KMS-11 (cell line): ENCODE measurements around the gene TLK1.

Source experiments
- H2AFZ ChIP-seq: fragments of 200-600 bp; sonication (generic); 2 replicates; pipeline ENCODE4 v1.6.1; 2016; ENCODE audit warnings: antibody characterized with exemption, mixed run types, low read depth
- H3K27ac ChIP-seq: fragments of 200-600 bp; sonication (generic); 2 replicates; pipeline ENCODE4 v1.6.1; 2016; ENCODE audit warnings: mild to moderate bottlenecking, mixed run types
- H3K27me3 ChIP-seq: fragments of 200-600 bp; sonication (generic); 2 replicates; pipeline ENCODE4 v1.6.1; 2017; ENCODE audit warnings: mild to moderate bottlenecking, low read depth, mixed run types, moderate library complexity; ENCODE audit not compliant: insufficient read depth
- H3K36me3 ChIP-seq: fragments of 200-600 bp; sonication (generic); 2 replicates; pipeline ENCODE4 v1.6.1; 2017; ENCODE audit warnings: mild to moderate bottlenecking, mixed run types; ENCODE audit not compliant: insufficient read depth
- H3K4me1 ChIP-seq: fragments of 200-600 bp; sonication (generic); 2 replicates; pipeline ENCODE4 v1.6.1; 2016; ENCODE audit warnings: mild to moderate bottlenecking, low read depth, mixed run types; ENCODE audit not compliant: poor library complexity, severe bottlenecking
- H3K4me2 ChIP-seq: fragments of 200-600 bp; sonication (generic); 2 replicates; pipeline ENCODE4 v1.7.0; 2016; ENCODE audit warnings: mild to moderate bottlenecking, mixed run types
- H3K4me3 ChIP-seq: fragments of 200-600 bp; sonication (generic); IDR thresholded peaks from 2 replicates; pipeline ENCODE4 v1.6.1; 2017; ENCODE audit warnings: low read depth, low read length, mixed read lengths; ENCODE audit not compliant: insufficient read depth
- H3K79me2 ChIP-seq: fragments of 200-600 bp; sonication (generic); 2 replicates; pipeline ENCODE4 v1.6.1; 2016; ENCODE audit warnings: low read depth, mixed run types; ENCODE audit not compliant: insufficient read depth
- H3K9ac ChIP-seq: fragments of 200-600 bp; sonication (generic); 2 replicates; pipeline ENCODE4 v1.6.1; 2016; ENCODE audit warnings: mild to moderate bottlenecking, mixed run types
- H4K20me1 ChIP-seq: fragments of 200-600 bp; sonication (generic); 2 replicates; pipeline ENCODE4 v1.6.1; 2016; ENCODE audit warnings: mild to moderate bottlenecking, mixed run types; ENCODE audit not compliant: insufficient read depth
- CTCF ChIP-seq: fragments of 200-600 bp; sonication (generic); conservative IDR thresholded peaks from 2 replicates; pipeline ENCODE4 v1.6.1; 2017; ENCODE audit warnings: low read depth, mild to moderate bottlenecking, antibody characterized with exemption, low read length, moderate library complexity, mixed read lengths

The TLK1 gene

GRCh38 chr2:171174075-171174474 is 13.4 kb upstream of the TLK1 start:
- Histone ChIP-seq H3K79me2 (no peaks in the 10 kb centered on the region), H2AFZ (no peak overlapping the region), H3K4me2 (no peak overlapping the region), H3K4me1 (no peaks in the 10 kb centered on the region), H3K36me3 (no peaks in the 10 kb centered on the region), H3K4me3 (no peak overlapping the region), H3K9ac (no peak overlapping the region), H4K20me1 (no peaks in the 10 kb centered on the region), H3K27ac (no peak overlapping the region), H3K27me3 (no peaks in the 10 kb centered on the region)
- TF ChIP-seq CTCF, result no peak

- Histone ChIP-seq H3K79me2 (no peaks in the 10 kb centered on the region), H3K36me3 (no peaks in the 10 kb centered on the region), H3K27me3 (no peaks in the 10 kb centered on the region), H2AFZ (no peak overlapping the region), H3K4me1 (no peaks in the 10 kb centered on the region), H4K20me1 (no peaks in the 10 kb centered on the region), H3K4me2 (no peak overlapping the region), H3K9ac (no peak overlapping the region), H3K27ac (no peak overlapping the region), H3K4me3 (no peak overlapping the region)
- TF ChIP-seq CTCF, result no peak
Observed at GRCh38 chr2:171173087-171173486, 12.4 kb upstream of the TLK1 start.

- Histone ChIP-seq H3K36me3 (no peaks in the 10 kb centered on the region), H3K4me2 (no peak overlapping the region), H3K79me2 (no peaks in the 10 kb centered on the region), H4K20me1 (no peaks in the 10 kb centered on the region), H3K9ac (no peak overlapping the region), H2AFZ (no peak overlapping the region), H3K4me1 (no peaks in the 10 kb centered on the region), H3K4me3 (no peak overlapping the region), H3K27me3 (no peaks in the 10 kb centered on the region), H3K27ac (no peak overlapping the region)
- no peak for TF ChIP-seq CTCF
Observed at GRCh38 chr2:171171808-171172207, 11.1 kb upstream of the TLK1 start.

- Histone ChIP-seq H3K9ac (no peak overlapping the region), H3K79me2 (no peaks in the 10 kb centered on the region), H4K20me1 (no peaks in the 10 kb centered on the region), H3K27ac (no peak overlapping the region), H3K4me3 (no peak overlapping the region), H3K27me3 (no peaks in the 10 kb centered on the region), H2AFZ (no peak overlapping the region), H3K4me1 (no peaks in the 10 kb centered on the region), H3K4me2 (no peak overlapping the region), H3K36me3 (no peaks in the 10 kb centered on the region)
- no peak for TF ChIP-seq CTCF
Observed at GRCh38 chr2:171169839-171170238, 9.1 kb upstream of the TLK1 start.

GRCh38 chr2:171169333-171169732 is 8.6 kb upstream of the TLK1 start:
- no peaks in the 10 kb centered on the region for H3K27me3 ChIP-seq
- H3K4me1 ChIP-seq, result no peaks in the 10 kb centered on the region
- no peak overlapping the region for H3K4me2 ChIP-seq
- no peak overlapping the region for H3K4me3 ChIP-seq
- H4K20me1 ChIP-seq, result no peaks in the 10 kb centered on the region
- no peak for TF ChIP-seq CTCF
- no peaks in the 10 kb centered on the region for H3K79me2 ChIP-seq
- H3K27ac ChIP-seq, result no peak overlapping the region
- H3K9ac ChIP-seq, result no peak overlapping the region
- H3K36me3 ChIP-seq, result no peaks in the 10 kb centered on the region
- no peak overlapping the region for H2AFZ ChIP-seq
